ENCODE measurements around the gene TFRC.

GRCh38 chr3:196007744-196008335 lies 74.0 kb downstream of the TFRC start:
- TF ChIP-seq SP1 (IDR thresholded peaks at IDR 0.05) (no peak), ZBTB33 (IDR thresholded peaks at IDR 0.05) (no peak), FOXA1 (IDR thresholded peaks at IDR 0.05) (no peak), CTCF (IDR thresholded peaks at IDR 0.05; ENCODE audit: low read depth, low read length, missing input control) (no peak), RAD21 (IDR thresholded peaks at IDR 0.05) (no peak), REST (IDR thresholded peaks at IDR 0.05) (no peak)

Measured in liver (tissue), 3 donors.